Skeletal muscle tissue (tissue), 4 donors: ENCODE measurements around the gene PDLIM3. TPM values are rescaled to one million over a fixed set of nuclear protein-coding genes. Genes with fewer than 3 reads are reported as not detected.

Source experiments
- H3K27ac ChIP-seq: one replicate; pipeline ENCODE4 v1.7.0; 2013; ENCODE audit warnings: mild to moderate bottlenecking, low read depth, low read length, inconsistent platforms
- H3K27me3 ChIP-seq, 3 donors: one replicate each; pipeline ENCODE4 v1.7.0; 2013; ENCODE audit warnings: low read length in 3 of 3; ENCODE audit not compliant: control insufficient read depth in 3 of 3, insufficient read depth in 3 of 3
- H3K36me3 ChIP-seq, 3 donors: one replicate each; pipeline ENCODE4 v1.7.0; 2013; ENCODE audit warnings: low read length in 3 of 3; ENCODE audit not compliant: control insufficient read depth in 3 of 3, insufficient read depth in 3 of 3
- H3K4me1 ChIP-seq, 3 donors: one replicate each; pipeline ENCODE4 v1.7.0; 2013; ENCODE audit warnings: low read length in 3 of 3, mild to moderate bottlenecking in 3 of 3; ENCODE audit not compliant: control insufficient read depth in 3 of 3, insufficient read depth in 3 of 3
- H3K4me3 ChIP-seq, 3 donors: one replicate each; pipeline ENCODE4 v1.7.0; 2013; ENCODE audit warnings: low read length in 3 of 3
- H3K9ac ChIP-seq, 3 donors: one replicate each; pipeline ENCODE4 v1.7.0; 2013; ENCODE audit warnings: low read length in 3 of 3, mild to moderate bottlenecking in 3 of 3, moderate library complexity in 2 of 3, low read depth in 1 of 3
- H3K9me3 ChIP-seq, 3 donors: one replicate each; pipeline ENCODE4 v1.7.0; 2013; ENCODE audit warnings: low read length in 3 of 3; ENCODE audit not compliant: control insufficient read depth in 3 of 3
- total RNA-seq: library from RNA; depleted of rRNA; stranded (reverse); fragments of >200 nt; gene quantifications from one replicate; pipeline ENCODE4 v1.2.3, GENCODE V29; 2014
- donor health status: Osteomylitis.

PDLIM3 gene
- total RNA-seq, 1 donor from 2014 or later: 415 TPM

GRCh38 chr4:185456131-185456530 lies 79.2 kb downstream of the PDLIM3 start:
- Histone ChIP-seq H3K27me3 (no peaks in the 10 kb centered on the region), H3K27ac (no peak overlapping the region), H3K4me1 (peaks cover 0 to 5% (median 3%) of the 10 kb centered on the region in 3 donors)

More at GRCh38 chr4:185456131-185456530, 79.2 kb downstream of the PDLIM3 start:
- Histone ChIP-seq H3K36me3 (no peaks in the 10 kb centered on the region), H3K9ac (no peak overlapping the region), H3K9me3 (no peaks in the 10 kb centered on the region), H3K4me3 (no peak overlapping the region)

Other genes starting within 250 kb of the PDLIM3 start
- 4.7 TPM for gene LRP2BP, start 139.6 kb downstream of the PDLIM3 start, total RNA-seq
- gene ANKRD37, start 138.7 kb downstream of the PDLIM3 start, total RNA-seq: 15.1 TPM
- 62.6 TPM for gene UFSP2, start 109.5 kb downstream of the PDLIM3 start, total RNA-seq
- gene CCDC110, start 63.8 kb downstream of the PDLIM3 start, total RNA-seq: 0.52 TPM